HCT116 (cell line): ENCODE measurements around the gene ARHGEF6.

Experiments used
- CBX3 ChIP-seq: IDR thresholded peaks from 2 replicates; pipeline ENCODE4 v1.6.1; 2012; ENCODE audit warnings: low read depth
- EZH2 ChIP-seq: fragments of 200-600 bp; sonication (generic); IDR thresholded peaks from 2 replicates; pipeline ENCODE4 v1.6.1; 2017; ENCODE audit warnings: antibody characterized with exemption, mixed run types
- JUND ChIP-seq: IDR thresholded peaks from 2 replicates; pipeline ENCODE4 v1.6.1; 2012
- RAD21 ChIP-seq: IDR thresholded peaks from 2 replicates; pipeline ENCODE4 v1.6.1; 2012; ENCODE audit warnings: low read depth, mild to moderate bottlenecking
- REST ChIP-seq: IDR thresholded peaks from 2 replicates; pipeline ENCODE4 v1.6.1; 2012; ENCODE audit warnings: low read depth
- TF ChIP-seq, protein P1 (sequence below), 3 experiments: fragments of 200-600 bp in 1 of 3; sonication (generic) in 1 of 3; IDR thresholded peaks in 2 of 3; conservative IDR thresholded peaks in 1 of 3; 2 replicates each; pipeline ENCODE4 v1.5.1; 2012 to 2017; ENCODE audit warnings: low read depth in 2 of 3, low read length in 2 of 3, antibody characterized with exemption in 1 of 3, borderline replicate concordance in 1 of 3, control low read depth in 1 of 3, mild to moderate bottlenecking in 1 of 3, mixed read lengths in 1 of 3, mixed run types in 1 of 3, moderate library complexity in 1 of 3; ENCODE audit not compliant: insufficient read depth in 1 of 3

DNA sequence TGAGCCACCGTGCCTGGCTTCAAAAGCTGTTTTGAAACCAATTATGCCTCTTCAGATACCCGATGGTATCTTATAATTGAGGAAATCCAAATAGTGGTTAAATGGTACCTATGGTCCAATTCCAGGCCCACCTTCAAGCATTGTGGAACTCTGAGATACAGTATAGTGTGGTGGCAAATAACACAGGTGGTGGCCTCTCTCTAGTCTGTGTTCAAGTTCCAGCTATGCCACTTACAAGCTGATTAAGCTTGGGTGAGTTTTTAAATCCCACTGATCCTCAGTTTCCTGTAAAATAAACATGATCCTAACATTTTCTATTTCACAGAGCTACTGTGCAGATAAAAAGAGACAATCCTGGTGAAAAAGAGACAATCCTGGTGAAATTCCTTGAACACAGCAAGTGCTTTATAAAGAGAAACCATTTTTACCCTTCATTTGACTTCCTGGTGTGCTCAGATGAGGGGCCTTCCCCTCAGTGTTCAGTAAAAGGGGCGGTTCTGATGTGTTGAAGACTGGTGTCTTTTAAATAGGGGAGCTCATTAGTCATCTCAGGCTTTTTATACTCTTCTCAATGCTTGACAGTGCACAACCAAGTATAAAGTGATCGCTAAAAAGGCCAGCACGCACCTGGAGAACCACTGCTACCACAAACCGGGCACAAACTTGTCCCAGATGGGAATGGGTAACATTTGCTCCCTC lies 163.6 kb downstream of the ARHGEF6 start:
- TF ChIP-seq RAD21 (no peak), CBX3 (no peak), JUND (no peak), EZH2 (no peak), REST (no peak)
- TF ChIP-seq, protein P1, sequence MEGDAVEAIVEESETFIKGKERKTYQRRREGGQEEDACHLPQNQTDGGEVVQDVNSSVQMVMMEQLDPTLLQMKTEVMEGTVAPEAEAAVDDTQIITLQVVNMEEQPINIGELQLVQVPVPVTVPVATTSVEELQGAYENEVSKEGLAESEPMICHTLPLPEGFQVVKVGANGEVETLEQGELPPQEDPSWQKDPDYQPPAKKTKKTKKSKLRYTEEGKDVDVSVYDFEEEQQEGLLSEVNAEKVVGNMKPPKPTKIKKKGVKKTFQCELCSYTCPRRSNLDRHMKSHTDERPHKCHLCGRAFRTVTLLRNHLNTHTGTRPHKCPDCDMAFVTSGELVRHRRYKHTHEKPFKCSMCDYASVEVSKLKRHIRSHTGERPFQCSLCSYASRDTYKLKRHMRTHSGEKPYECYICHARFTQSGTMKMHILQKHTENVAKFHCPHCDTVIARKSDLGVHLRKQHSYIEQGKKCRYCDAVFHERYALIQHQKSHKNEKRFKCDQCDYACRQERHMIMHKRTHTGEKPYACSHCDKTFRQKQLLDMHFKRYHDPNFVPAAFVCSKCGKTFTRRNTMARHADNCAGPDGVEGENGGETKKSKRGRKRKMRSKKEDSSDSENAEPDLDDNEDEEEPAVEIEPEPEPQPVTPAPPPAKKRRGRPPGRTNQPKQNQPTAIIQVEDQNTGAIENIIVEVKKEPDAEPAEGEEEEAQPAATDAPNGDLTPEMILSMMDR (IDR thresholded peaks at IDR 0.05 in 2 of 3, conservative IDR thresholded peaks at IDR 0.05 in 1 of 3; ENCODE audit: borderline replicate concordance in 1 of 3, insufficient read depth in 1 of 3, low read depth in 2 of 3, low read length in 2 of 3): no peak
